ENCODE results near the gene STAT6.

STAT6 gene

DNA sequence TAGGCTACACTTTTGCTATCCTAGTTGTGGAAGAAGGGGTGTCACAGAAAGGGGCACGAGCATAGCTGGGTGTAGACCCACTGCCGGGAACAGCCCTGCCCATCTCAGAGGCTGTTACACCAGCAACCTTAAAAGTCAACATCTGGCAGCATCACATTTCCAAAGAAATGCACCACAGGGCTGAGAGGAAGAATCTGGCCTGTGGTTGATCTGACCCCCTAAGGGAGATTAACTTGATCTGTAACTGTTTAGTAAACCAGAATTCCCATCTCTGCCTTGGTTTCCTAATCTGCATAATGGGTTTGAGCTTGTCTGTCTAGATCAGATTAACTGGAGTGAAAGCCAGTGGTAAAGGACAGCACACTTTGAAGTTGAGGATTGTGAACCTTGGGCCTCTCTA, 34.9 kb upstream of the STAT6 start:
- FAIRE-seq, result no peak

DNA sequence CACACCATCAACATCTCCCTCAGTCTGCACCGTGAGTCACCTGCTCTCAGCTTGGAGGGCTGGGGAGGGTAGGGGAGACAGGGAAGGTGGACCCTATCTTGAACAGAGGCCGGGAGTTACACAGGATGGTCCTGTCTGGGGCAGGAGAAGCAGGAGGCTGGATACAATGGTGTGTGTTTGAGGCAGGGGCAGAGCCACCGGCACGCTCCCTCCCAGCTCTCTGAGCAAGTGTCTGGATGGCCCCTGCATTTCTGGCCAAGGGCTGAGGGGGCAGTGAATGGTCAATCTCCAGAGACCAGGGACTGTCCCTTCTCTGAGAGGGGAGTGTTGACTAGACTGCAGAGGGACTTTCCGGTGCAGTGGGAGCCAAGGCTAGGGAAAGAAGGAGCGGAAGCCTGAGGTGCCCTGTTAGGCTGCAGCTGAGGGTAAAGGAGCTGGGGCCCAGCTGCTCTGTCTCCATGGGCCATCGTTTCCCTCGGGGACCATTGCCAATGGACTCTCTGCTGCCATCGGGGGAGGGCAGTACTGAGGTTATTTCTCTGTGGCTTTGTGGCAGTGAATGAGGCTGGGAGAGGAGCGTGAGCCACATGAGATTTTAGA, 34.4 kb upstream of the STAT6 start:
- FAIRE-seq, result no peak

DNA sequence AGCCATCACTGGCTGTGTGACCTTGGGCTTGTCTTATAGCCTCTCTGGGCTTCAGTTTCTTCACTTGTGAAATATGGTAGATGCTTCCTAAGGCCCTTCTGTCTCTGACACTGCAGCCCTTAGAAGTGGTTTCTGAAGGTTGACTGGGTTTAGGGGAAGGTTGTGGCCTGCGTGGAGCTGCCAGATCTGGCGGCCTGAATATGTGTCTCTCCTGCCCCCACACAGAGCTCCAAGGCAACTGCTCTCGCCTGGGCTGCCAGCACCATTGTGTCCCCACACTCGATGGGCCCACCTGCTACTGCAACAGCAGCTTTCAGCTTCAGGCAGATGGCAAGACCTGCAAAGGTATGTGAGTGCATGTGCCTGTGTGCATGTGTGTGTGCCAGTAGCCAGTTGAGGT, 32.3 kb upstream of the STAT6 start:
- no peak for FAIRE-seq

DNA sequence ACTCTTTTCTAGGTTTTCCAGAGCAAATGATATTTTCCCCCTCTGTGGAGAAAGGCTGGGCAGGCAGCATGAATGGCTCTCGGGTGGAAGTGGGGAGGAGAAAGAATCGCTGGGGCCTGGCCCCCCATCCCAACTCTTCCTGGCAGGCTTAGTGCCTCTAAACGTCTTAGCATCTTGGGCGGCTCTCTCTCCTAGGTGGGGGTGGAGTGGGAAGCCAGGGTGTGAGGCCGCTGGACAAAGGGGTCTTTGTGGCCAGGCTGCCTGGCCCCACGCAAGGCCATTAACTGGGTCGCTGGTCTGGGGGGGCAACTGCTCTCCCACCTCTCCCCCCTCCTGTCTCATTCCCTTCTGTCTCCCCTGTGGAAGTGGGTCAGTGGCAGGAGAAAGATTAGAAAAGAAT, 31.6 kb upstream of the STAT6 start:
- FAIRE-seq, result no peak

DNA sequence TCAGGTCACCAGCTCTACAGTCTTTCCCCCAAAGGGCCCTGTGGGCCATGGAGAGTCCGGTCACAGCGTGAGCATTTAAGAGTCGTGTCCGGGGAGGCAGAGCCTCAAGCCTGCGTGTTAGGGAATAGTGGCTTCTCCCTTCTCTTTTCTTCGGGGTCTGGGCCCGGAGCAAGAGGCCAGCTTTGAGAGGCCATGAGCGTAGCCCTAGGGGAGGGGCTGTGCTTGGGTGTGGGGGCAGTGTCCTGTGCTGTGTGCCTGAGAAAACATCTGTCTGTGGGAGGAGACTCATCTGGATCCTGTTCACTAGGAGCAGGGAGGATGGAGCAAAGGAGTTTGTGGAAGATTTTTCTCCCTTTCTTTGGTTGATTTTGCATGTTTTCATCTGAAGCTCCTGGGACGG, 31.0 kb upstream of the STAT6 start:
- no peak for FAIRE-seq

DNA sequence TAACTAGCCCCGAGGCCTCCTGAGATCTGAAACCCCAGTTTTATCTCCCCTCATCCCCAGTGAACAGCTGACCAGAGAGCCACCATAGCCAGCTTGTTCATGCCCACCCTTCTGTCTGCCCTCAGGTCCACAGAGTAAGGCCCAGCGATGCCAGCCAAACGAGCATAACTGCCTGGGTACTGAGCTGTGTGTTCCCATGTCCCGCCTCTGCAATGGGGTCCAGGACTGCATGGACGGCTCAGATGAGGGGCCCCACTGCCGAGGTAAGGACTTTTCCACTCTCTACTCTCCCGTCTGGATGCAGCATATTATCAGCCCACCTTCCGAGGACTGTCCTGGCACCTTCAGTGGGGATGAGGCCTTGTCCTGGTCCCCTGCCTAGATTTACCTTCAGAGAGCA, 30.1 kb upstream of the STAT6 start:
- no peak for FAIRE-seq

DNA sequence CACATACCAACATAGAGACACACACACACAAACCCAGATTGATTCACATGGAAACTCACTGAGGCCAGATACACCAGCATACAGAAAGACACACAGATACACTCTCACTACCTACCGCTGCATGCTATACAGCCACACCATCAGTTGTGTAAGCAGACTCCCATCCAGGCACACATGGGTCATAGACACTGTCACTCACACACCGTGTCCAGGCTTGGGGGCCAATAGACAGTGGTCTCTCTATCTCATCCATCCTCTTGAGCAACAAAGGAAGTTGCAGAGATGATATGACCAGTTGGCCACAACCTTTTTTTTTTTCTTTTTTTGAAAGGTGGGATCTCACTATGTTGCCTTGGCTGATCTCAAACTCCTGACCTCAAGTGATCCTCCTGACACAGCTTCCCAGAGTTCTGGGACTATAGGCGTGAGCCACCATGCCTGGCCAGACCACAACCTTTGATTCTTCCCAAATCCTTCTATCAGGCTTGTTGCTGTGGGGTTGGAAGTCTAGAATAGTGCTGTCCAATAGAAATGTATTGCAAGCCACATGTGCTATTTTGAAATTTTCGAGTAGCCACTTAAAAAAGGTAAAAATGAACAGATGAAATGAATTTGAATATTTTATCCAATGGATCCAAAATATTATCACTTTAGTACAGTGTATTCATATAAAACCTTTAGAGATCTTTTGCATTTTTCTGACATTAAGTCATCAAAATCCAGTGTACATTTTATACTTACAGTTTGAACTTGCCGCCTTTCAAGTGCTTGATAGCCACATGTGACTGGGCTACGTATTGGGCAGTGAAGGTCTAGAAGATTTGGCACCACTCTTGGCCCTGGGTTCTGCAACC, 28.9 kb upstream of the STAT6 start:
- FAIRE-seq, result no peak

DNA sequence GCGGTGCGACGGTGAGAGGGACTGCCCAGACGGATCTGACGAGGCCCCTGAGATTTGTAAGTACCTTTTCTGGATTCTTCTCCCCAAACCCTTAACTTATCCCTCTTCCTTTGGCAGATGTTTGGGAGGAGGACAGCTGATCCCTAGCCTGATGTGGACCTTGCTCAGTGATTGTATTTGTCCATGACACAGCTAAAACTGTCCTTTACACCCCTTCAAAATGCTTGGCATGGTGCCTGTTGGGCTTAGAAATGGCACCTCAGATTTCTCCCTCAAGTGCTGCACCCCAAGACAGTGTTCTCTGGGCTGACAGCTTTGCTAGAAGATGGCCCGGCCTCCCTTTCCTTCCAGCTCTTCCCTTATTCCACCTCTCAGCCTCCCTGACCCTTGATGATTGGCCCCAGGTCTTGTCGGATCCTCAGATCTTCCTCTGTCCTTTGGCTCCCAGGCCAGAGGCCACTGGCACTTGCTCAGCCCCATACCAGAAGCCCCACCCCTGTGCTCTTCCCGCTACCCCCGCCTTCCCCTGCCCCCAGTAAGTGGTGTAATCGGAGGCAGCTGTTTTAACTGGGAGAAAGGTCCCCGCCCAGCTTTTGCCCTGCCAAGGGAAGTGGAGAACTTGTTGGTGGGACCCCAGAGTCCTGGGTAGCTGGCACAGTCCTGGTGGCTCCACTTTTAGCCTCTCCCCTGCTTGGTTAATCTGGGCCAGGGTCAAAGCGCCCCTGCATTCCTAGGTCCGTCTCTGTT, 27.5 kb upstream of the STAT6 start:
- no peak for FAIRE-seq

DNA sequence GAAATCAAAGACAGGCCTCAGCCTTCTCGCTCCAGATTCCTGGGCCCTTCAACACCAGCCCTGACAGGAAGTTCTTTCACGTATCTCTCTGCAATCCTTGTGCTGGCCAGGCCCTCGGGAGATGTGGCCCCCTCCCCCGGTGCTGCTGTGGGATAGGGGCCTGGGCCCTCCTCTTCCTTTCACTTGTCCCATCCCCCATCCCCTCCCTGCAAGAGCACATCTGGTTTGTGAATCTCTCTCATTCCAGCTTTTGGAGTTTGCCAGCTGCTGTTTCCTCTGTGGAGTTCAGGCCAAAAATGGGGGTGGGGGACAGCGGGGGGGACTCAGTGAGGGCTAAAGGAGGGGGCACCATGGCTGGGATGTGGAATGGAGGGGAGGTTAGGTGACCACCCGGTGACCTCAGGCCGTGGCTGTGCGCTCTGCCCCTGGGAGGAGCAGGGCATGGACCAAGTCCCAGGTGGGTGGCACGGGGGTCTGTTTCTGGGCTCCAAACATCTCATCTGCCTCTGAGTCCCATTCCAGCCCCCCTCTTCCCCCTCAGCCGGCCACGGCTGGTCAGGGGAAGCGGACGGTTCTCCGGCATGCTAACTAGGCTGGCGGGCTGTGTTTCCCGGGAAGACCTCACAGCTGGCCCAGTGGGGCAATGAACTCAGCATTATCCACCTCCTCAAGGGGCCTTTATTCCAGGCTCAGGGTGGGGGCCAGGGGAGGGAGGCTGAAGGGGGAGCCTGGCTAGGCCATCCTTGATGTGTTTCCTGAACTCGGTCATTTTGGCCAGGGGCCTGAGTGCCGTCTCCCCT, 24.6 kb upstream of the STAT6 start:
- FAIRE-seq, result no peak

DNA sequence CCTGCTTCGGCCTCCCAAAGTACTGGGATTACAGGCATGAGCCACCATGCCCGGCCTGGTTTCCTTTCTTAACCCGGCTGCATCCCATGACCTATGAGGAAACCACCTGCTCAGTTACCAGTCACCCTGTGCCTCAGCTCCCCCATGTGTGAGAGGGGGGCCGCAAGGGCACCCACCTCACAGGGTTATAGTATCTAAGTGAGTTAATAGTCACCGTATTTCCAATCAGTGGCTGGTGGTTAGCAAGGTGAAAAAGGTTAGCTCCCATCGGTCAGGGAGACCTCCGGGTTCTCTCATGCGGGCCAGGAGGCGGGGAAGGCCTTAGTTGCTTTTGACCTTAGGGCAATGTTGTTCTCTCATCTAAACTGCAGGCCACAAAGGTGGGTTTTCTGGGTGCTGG, 23.8 kb upstream of the STAT6 start:
- FAIRE-seq, result no peak

DNA sequence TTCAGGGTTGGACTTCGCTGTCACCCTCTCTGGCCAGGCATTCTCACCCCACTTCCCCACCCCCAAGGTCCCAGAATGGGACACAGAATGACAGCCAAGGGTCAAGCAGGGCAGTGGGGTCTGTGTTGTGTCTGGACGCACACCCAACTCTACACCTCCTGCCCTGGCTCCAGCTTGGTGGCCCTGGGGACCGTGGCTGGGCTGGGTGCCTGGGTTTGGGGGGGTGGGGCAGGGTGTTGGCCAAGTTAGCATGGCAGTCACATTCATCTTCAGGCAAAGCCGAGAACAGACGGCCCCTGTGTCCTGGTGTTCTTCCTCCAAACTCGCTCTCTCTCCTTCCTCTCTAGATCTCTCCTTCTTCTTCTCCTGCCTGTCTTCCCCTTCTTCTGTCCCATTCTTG, 22.8 kb upstream of the STAT6 start:
- no peak for FAIRE-seq

DNA sequence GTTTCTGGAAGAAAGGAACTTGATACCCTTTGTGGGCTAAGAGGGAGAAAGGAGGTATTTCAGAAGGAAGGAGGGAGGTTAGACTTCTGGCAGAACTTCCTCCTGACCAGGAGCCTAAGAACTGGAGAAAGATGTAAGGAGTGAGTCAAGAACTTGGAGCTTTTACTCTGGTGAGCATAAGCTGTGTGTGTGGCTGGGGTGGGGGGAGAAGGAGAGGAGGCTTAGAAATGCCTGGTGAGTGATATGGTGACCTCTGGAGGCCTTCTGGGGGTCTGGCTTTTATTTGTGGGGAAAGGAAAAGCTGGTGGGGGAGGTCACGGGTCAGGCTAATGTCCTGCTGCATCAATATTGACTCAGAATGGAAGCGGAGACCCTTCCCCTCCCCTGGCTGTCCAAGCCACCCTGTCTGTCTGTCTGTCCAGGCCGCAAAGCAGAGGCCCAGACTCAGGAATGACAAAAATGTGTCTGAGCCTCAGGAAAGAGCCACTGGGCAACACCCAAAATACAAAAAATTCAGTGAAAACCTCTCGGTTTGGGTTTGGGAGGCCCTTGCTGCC, 21.9 kb upstream of the STAT6 start:
- FAIRE-seq, result no peak

DNA sequence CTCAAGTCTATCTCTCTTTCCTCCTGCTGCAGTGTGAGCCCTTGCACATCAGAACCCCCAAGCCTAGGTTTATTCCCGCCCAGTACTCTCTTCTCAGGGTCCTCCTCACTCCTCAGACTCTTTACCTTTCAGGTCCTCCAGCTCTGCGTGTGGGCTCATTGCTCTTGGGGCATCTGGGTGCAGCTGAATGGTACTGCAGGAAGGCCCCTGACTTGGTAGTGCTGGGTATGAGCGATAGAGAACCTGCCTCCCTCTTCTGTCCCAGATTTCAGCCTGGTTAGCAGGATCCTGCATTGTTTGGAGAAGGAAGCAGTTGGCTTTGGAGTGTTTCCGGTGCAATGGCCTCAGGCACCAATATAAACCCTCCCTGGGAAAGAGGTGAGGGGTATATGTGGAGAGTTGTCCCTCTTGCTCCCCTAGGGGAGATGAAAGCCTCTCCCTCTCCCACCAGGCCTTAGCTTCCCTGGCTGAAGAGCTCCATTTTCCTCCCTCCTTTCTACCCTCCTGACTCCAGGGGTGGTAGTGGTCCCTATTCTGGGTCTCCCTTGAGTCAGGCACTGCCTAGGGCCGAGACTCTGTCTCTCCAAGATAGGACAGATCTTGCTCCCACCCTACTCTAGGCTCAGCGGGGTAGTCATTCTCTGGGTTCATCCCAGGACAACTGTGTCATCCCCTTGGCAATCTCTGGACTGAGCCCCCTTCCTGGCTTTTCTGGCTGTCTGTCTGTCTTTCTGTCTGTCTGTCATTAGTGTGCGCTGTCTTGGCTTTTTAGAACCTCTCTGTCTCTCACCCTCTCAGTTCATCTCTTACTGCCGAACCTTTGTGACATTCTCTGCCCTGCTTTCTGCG, 21.0 kb upstream of the STAT6 start:
- FAIRE-seq, result no peak

DNA sequence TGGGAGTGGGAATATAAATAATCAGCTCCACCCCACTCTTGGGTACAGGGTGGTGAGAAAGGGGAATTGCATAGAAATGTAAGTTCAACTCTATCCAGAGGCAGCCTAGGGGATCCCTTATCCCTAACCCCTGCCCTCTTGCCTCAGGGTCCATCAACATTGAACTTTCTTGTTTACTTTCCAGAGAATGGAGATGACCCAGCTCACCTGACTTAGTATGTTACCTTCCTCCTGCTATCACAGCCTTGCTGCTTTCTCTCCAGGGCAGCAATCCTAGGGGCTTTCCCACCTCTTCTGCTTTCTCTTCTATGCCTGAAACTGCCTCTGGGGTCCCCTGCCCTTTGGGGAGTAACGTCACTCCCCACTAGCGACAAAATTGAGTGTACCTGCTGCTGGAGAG, 19.8 kb upstream of the STAT6 start:
- FAIRE-seq, result no peak

DNA sequence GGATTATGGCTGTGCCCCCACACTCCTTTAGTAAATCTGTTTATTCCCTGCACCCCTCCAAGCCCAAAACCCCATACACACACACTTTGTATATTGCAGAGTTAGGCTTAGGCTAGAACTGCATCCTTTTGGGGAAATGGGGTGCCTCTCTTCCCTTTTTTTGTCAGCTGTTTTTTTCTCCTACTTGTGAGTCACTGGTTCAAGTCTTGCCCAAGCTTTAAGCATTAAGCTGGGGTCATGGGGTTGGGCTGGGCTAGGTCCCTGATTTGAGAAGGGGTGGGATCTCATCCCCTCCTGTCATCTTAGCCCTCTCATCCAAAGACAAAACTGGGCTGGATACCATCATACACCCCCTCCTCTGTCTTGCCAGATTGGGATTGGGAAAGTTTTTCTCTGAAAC, 18.7 kb upstream of the STAT6 start:
- no peak for FAIRE-seq

DNA sequence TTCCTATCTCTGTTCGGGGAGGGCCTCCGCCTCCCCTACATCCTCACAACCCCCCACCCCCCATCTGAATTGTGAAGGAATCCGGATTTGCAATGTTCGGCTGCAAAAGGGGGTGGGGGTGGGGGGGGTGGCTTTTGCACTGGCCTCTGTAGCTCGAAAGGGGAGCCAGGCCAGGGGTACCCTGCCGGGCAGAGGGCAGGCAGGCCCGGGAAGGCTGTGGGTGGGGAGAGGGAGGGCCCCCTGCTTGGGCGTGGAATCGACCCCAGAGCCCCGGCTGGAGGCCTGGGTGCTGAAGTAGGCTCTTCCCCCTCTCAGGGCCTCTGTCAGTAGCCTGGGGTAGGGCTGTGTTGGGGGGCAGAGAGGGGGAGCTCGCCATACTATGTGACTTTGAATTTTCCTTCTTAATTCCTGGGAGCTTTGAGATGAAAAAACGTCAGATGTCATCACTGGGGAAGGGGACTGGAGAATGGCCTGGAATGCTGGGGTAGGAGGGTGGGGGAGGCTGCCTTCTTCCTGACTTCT, 18.2 kb upstream of the STAT6 start:
- FAIRE-seq, result no peak

DNA sequence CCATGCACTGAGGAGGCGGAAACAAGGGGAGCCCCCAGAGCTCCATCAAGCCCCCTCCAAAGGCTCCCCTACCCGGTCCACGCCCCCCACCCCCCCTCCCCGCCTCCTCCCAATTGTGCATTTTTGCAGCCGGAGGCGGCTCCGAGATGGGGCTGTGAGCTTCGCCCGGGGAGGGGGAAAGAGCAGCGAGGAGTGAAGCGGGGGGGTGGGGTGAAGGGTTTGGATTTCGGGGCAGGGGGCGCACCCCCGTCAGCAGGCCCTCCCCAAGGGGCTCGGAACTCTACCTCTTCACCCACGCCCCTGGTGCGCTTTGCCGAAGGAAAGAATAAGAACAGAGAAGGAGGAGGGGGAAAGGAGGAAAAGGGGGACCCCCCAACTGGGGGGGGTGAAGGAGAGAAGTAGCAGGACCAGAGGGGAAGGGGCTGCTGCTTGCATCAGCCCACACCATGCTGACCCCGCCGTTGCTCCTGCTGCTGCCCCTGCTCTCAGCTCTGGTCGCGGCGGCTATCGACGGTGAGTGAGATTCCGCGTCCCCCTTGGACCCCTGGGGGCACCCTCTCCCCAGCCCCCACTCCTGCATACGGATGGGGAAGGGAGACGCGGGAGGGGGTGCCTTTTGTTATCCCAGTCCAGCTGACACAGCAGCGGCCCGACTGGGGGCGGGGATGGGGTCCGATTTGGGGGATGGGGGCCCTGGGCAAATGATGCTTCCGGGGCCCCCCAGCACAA, 17.5 kb upstream of the STAT6 start:
- FAIRE-seq, result no peak

DNA sequence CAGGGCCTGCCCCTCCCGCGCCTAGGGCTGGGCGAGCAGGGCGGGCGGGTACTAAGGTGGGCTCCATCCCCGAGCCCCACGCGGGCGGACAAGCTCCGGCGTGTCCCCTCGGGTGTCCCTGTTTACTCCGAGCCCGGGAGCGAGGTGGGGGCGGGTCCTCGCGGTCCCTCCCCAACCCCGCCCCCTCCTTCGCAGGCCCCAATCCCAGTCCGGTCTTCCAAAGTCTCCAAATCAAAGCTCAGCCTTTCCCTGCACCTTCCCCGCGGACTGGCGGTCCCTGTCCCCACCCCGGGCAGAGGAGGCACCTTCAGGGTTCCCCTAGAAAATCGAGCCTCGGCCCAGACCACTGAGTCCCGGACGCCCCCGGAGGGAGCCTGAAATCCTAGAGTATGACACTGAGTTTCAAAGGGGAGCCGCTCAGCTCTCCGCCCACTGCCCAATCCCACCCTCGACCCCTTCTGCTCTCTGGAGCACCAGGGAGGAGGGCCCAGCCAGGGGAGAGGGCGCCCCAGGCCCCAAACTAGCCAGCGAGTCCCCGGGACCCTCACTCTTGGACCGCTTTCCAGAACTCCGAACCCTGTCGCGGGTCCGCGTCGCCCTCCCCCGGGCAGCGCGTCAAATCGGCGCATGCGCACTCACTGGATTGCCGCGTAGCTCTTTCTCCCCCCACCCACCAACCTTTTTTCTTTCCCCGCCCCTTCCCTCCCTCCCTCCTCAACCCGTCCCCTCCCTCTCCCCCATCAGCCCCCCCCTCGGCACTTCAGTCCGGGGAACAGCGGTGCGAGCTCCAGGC, 16.8 kb upstream of the STAT6 start, which contains the start of gene LRP1:
TSS of gene LRP1 (plus strand) at position 758 of the 793 bp plus-strand sequence. CDS start 482 bp downstream, outside the sequence.
- no peak for FAIRE-seq

DNA sequence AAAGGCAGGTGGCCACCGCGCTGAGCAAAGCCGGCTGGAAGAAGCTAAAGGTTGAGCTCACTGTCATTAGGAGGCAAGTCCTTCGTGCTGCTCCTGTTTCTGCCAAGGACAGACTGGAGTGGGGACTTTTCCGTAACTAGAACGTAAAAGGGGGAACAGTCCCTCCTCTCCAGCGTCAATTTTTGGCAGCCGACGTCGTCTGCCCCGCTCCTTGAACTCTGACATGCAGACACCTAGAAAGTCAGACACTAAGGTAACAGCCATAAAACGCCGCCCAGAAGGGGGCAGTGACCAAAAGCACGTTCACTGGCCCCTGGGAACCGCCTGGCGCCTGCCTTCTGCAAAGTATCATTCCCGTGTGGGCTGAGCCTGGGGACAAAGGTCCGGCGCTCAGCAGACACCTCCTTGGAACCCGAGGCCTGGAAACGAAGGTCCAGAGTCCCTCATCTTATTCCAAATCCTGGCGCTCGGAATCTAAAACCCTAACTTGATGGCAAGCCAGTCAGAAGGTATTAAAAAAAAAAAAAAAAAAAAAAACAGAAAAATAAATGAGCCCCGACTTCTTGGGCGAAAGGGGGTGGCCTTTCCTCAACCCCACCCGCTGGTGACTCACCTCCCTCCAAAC, 16.1 kb upstream of the STAT6 start:
- no peak for FAIRE-seq
